GM13976 (cell line): ENCODE measurements around the gene NOS1AP.

Source experiments
- DNase-seq: peaks from one replicate; pipeline ENCODE4 v3.0.0; 2012; ENCODE audit warnings: low spot score
- CTCF ChIP-seq: IDR thresholded peaks from 2 replicates; pipeline ENCODE4 v1.5.1; 2012; ENCODE audit warnings: borderline replicate concordance, mild to moderate bottlenecking; ENCODE audit not compliant: insufficient read depth; ENCODE audit errors: extremely low read depth, missing control alignments, control extremely low read depth
- in situ Hi-C: fragments of 300-500 bp; cut with MboI; formaldehyde crosslinking; loops from one replicate; pipeline ENCODE4 v1.12.0; 2022; ENCODE audit warnings: low sequenced_read_pairs, mixed read lengths, inconsistent platforms; ENCODE audit not compliant: unreplicated experiment

Gene NOS1AP

GRCh38 chr1:162069334-162070093 is at the start of gene NOS1AP:
Gene NOS1AP (plus strand): TSS chr1:162069691. CDS start chr1:162070178, 487 bp downstream.
- in situ Hi-C loops = no loop called here

GRCh38 chr1:162020150-162020549 is 49.3 kb upstream of the NOS1AP start:
- TF ChIP-seq CTCF = no peak
- in situ Hi-C loops = loop anchor here (10.0 kb wide), 1 partner anchor 225 kb away; no protein-coding TSS in a partner anchor
- no peak for DNase-seq

More at GRCh38 chr1:162069334-162070093, at the start of gene NOS1AP:
- DNase-seq = peak; percentile 92
- TF ChIP-seq CTCF = no peak

GRCh38 chr1:162021124-162021523 is 48.4 kb upstream of the NOS1AP start:
- DNase-seq = no peak
- in situ Hi-C loops = loop anchor here (10.0 kb wide), 1 partner anchor 226 kb away; no protein-coding TSS in a partner anchor
- TF ChIP-seq CTCF = no peak

- no peak for TF ChIP-seq CTCF
- in situ Hi-C loops = loop anchor here (10.0 kb wide), 1 partner anchor 228 kb away; no protein-coding TSS in a partner anchor
- DNase-seq = no peak
These were observed 46.9 kb upstream of the NOS1AP start for GRCh38 chr1:162022626-162023025.

- TF ChIP-seq CTCF = no peak
- in situ Hi-C loops = loop anchor here (10.0 kb wide), 1 partner anchor 228 kb away; no protein-coding TSS in a partner anchor
- DNase-seq = no peak
These were observed 46.3 kb upstream of the NOS1AP start for GRCh38 chr1:162023181-162023546.

- TF ChIP-seq CTCF = no peak
- DNase-seq = peak; percentile 72
- in situ Hi-C loops = loop anchor here (10.0 kb wide), 1 partner anchor 229 kb away; no protein-coding TSS in a partner anchor
These were observed 45.7 kb upstream of the NOS1AP start, which contains the start of gene OLFML2B for GRCh38 chr1:162023547-162024501. Gene OLFML2B (minus strand): TSS chr1:162023869. CDS start chr1:162023430, 439 bp downstream.
